Measurements from ENCODE around the gene VPS37B. TPM values are rescaled to one million over a fixed set of nuclear protein-coding genes. Genes with fewer than 3 reads are reported as not detected.

Gene VPS37B
- total RNA-seq, 1 donor from 2014 or later, result 73.4 TPM

DNA sequence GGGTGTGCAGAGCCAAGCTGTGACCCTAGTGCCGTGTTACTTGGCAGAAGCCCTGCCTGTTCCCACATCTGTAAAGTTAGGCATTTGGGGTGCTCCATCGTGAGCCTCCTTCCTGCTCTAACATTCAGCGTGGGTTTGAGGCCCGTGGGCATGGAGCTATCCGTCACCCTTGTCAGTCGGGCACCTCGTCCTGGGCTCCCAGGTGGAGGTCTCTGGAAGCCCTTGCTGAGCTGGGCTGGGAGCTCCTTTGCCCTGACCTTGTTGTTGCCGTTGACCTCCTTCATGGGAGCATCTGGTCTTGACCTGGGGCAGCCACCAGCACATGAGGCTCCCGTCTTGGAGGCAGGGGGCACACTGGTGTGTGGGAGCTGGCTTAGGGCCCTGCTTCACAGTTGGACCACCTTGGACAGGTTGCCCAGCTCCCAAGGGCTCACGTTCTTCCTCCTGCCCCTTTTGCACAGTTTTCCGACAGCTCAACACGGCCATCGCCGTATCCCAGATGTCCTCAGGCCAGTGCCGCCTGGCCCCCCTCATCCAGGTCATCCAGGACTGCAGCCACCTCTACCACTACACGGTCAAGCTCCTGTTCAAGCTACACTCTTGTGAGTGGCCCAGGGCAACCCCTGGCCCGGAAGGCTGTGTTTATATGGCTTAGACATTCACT, 42.2 kb downstream of the VPS37B start:
- no peak overlapping the region for H3K4me3 ChIP-seq (ENCODE audit: low read depth, low read length)
- DNase-seq (ENCODE audit: low read depth), result no peak
- TF ChIP-seq CTCF (conservative IDR thresholded peaks at IDR 0.05; ENCODE audit: low read depth, low read length), result no peak

DNA sequence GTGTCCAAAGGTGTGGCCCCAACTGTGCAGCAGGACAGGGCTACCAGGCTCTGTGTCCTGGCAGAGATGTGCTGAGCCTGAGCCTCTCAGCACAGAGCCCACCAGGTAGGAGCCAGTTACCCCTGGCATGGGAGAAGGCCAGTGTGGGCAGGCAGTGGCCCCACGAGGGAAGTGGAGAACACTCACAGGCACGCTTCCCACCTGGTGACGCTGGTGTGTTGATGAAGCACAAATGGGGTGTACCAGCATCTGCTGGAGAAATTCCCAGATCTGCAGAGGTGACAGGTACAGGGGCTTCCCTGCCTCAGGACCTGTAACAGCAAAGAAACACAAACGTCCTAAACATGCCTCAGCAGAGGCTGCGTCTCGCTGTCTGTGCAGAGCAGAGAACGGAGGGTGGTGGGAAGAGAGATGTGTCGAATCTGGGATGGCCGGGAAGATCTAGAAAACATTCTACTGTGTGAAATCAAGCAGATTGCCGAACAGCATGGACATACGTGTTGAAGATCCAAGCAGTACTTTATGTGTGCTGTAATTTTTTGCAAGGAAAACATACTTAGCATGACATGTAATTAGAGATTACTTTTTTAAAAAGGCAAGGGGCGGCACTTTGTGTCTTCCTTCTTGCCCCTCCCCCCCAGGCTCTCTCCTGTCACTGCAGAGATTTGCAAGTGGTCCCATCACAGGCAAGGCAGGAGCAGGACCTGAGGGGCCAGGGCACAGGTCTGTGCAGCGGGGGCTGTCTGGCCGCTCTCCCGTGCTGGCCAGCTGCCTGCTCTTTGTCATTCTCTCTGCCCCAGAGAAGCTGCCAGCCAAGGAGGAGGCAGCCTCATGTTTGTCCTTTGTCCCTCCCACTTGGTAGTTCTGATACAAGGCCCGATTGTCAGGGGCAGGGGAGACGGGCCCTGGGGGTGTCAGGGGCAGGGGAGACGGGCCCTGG, 43.3 kb downstream of the VPS37B start:
- TF ChIP-seq CTCF (conservative IDR thresholded peaks at IDR 0.05; ENCODE audit: low read depth, low read length), result no peak
- no peak for DNase-seq (ENCODE audit: low read depth)
- H3K4me3 ChIP-seq (ENCODE audit: low read depth, low read length), result no peak overlapping the region

DNA sequence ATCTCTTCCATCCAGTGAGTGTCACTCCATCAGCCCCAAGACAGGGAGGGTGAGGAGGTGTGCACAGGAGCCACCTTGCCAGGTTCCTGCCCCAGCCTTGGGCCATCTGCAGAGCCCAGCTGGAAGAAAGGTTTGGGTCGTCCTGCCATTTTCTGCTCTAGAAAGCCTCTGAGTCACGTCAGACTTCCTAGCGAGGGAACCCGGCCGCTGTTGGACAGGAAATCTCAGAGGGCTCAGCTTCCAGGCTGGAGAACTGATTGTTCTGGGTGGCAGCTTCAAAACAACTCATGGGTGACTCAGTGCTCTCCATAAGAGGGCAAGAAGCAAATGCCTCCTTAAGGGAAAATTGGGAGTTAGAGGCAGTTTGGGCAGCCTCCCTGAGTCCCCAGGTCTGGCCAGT, 44.1 kb downstream of the VPS37B start:
- no peak overlapping the region for H3K4me3 ChIP-seq (ENCODE audit: low read depth, low read length)
- no peak for DNase-seq (ENCODE audit: low read depth)
- no peak for TF ChIP-seq CTCF (conservative IDR thresholded peaks at IDR 0.05; ENCODE audit: low read depth, low read length)

GRCh38 chr12:122850695-122851350, 45.1 kb downstream of the VPS37B start:
- no peak for TF ChIP-seq CTCF (conservative IDR thresholded peaks at IDR 0.05; ENCODE audit: low read depth, low read length)
- no peak for DNase-seq (ENCODE audit: low read depth)
- no peak overlapping the region for H3K4me3 ChIP-seq (ENCODE audit: low read depth, low read length)

- H3K4me3 ChIP-seq (ENCODE audit: low read depth, low read length), result no peak overlapping the region
- DNase-seq (ENCODE audit: low read depth), result no peak
- no peak for TF ChIP-seq CTCF (conservative IDR thresholded peaks at IDR 0.05; ENCODE audit: low read depth, low read length)
Measured at GRCh38 chr12:122850048-122850445, 45.9 kb downstream of the VPS37B start.

GRCh38 chr12:122849352-122850047, 46.4 kb downstream of the VPS37B start:
- no peak overlapping the region for H3K4me3 ChIP-seq (ENCODE audit: low read depth, low read length)
- TF ChIP-seq CTCF (conservative IDR thresholded peaks at IDR 0.05; ENCODE audit: low read depth, low read length), result no peak
- DNase-seq (ENCODE audit: low read depth), result no peak

Data from epithelial cell of proximal tubule (primary cell).